ENCODE data around the gene ARMC9. TPM values are rescaled to one million over a fixed set of nuclear protein-coding genes. Genes with fewer than 3 reads are reported as not detected.
"Not testable (repeated sequence)": the region's sequence is repeated elsewhere in the genome, so short reads cannot be mapped to it uniquely, and the experiment has no call there.

ARMC9 gene
- total RNA-seq, 2 experiments from 2014 or later, result 0.50 to 0.55 TPM

GRCh38 chr2:231343006-231343710 lies 144.7 kb downstream of the ARMC9 start:
- H3K27me3 Mint-ChIP-seq, result peaks cover 34% of the 10 kb centered on the region
- H3K9me3 Mint-ChIP-seq, result no peaks in the 10 kb centered on the region
- CTCF ChIA-PET, result no interaction called here
- POLR2A ChIA-PET, result no interaction called here
- no peak overlapping the region for H3K4me3 Mint-ChIP-seq
- H3K27ac Mint-ChIP-seq, result no peak overlapping the region
- no peak for DNase-seq
- no peaks in the 10 kb centered on the region for H3K4me1 Mint-ChIP-seq
- no peaks in the 10 kb centered on the region for H3K36me3 Mint-ChIP-seq (ENCODE audit: low read depth)

- Mint-ChIP-seq H3K27me3 (peaks cover 41% of the 10 kb centered on the region), H3K4me3 (no peak overlapping the region), H3K27ac (no peak overlapping the region), H3K4me1 (no peaks in the 10 kb centered on the region), H3K36me3 (ENCODE audit: low read depth) (no peaks in the 10 kb centered on the region), H3K9me3 (no peaks in the 10 kb centered on the region)
- ChIA-PET CTCF (no interaction called here), POLR2A (no interaction called here)
- no peak for DNase-seq
These were observed 145.6 kb downstream of the ARMC9 start for GRCh38 chr2:231343988-231344387.

- H3K36me3 Mint-ChIP-seq (ENCODE audit: low read depth), result no peaks in the 10 kb centered on the region
- ChIA-PET CTCF (no interaction called here), POLR2A (no interaction called here)
- no peak overlapping the region for H3K27ac Mint-ChIP-seq
- no peak for DNase-seq
- H3K4me1 Mint-ChIP-seq, result no peaks in the 10 kb centered on the region
- H3K4me3 Mint-ChIP-seq, result no peak overlapping the region
- peaks cover 43% of the 10 kb centered on the region for H3K27me3 Mint-ChIP-seq
- no peaks in the 10 kb centered on the region for H3K9me3 Mint-ChIP-seq
These were observed 146.4 kb downstream of the ARMC9 start for GRCh38 chr2:231344851-231345250.

GRCh38 chr2:231347081-231347480 lies 148.7 kb downstream of the ARMC9 start:
- no peak for DNase-seq
- ChIA-PET POLR2A (no interaction called here), CTCF (interaction anchor here (0.7 kb wide), 1 partner anchor 48 kb away, joined by 3 read pairs; no protein-coding TSS in a partner anchor)
- no peak overlapping the region for H3K27ac Mint-ChIP-seq
- peaks cover 43% of the 10 kb centered on the region for H3K27me3 Mint-ChIP-seq
- H3K4me3 Mint-ChIP-seq, result no peak overlapping the region
- no peaks in the 10 kb centered on the region for H3K4me1 Mint-ChIP-seq
- no peaks in the 10 kb centered on the region for H3K9me3 Mint-ChIP-seq
- H3K36me3 Mint-ChIP-seq (ENCODE audit: low read depth), result no peaks in the 10 kb centered on the region

GRCh38 chr2:231347638-231348037 lies 149.2 kb downstream of the ARMC9 start:
- ChIA-PET POLR2A (no interaction called here), CTCF (interaction anchor here (0.7 kb wide), 1 partner anchor 49 kb away, joined by 3 read pairs; no protein-coding TSS in a partner anchor)
- H3K36me3 Mint-ChIP-seq (ENCODE audit: low read depth), result no peaks in the 10 kb centered on the region
- H3K27me3 Mint-ChIP-seq, result peaks cover 39% of the 10 kb centered on the region
- H3K4me3 Mint-ChIP-seq, result no peak overlapping the region
- DNase-seq, result no peak
- no peak overlapping the region for H3K27ac Mint-ChIP-seq
- H3K4me1 Mint-ChIP-seq, result no peaks in the 10 kb centered on the region
- H3K9me3 Mint-ChIP-seq, result no peaks in the 10 kb centered on the region

GRCh38 chr2:231348173-231348572 lies 149.7 kb downstream of the ARMC9 start:
- peaks cover 39% of the 10 kb centered on the region for H3K27me3 Mint-ChIP-seq
- POLR2A ChIA-PET, result no interaction called here
- no peaks in the 10 kb centered on the region for H3K4me1 Mint-ChIP-seq
- no peaks in the 10 kb centered on the region for H3K36me3 Mint-ChIP-seq (ENCODE audit: low read depth)
- CTCF ChIA-PET, result no interaction called here
- no peak for DNase-seq
- H3K4me3 Mint-ChIP-seq, result no peak overlapping the region
- no peaks in the 10 kb centered on the region for H3K9me3 Mint-ChIP-seq
- no peak overlapping the region for H3K27ac Mint-ChIP-seq

DNA sequence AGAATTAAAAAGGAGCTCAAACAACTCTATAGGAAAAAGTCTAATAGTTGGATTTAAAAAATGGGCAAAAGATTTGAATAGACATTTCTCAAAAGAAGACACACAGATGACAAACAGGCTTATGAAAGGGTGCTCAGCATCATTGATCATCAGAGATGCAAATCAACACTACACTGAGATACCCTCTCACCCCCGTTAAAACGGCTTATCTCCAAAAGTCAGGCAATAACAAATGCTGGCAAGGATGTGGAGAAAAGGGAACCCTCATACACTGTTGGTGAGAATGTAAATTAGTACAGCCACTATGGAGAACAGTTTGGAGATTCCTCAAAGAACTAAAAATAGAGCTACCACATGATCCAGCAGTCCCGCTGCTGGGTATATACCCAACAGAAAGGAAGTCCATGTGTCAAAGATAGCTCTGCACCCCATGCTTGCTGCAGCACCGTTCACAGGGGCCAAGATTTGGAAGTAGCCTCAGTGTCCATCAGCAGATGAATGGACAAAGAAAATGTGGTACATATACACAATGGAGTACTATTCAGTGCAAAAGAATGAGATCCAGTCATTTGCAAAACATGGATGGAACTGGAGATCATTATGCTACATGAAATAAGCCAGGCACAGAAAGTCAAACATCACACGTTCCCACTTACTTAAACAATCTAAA lies 150.4 kb downstream of the ARMC9 start:
- ChIA-PET POLR2A (no interaction called here), CTCF (no interaction called here)
- DNase-seq, result no peak
- no peaks in the 10 kb centered on the region for H3K9me3 Mint-ChIP-seq
- no peak overlapping the region for H3K4me3 Mint-ChIP-seq
- H3K27ac Mint-ChIP-seq, result no peak overlapping the region
- H3K36me3 Mint-ChIP-seq (ENCODE audit: low read depth), result no peaks in the 10 kb centered on the region
- no peaks in the 10 kb centered on the region for H3K4me1 Mint-ChIP-seq
- H3K27me3 Mint-ChIP-seq, result peaks cover 39% of the 10 kb centered on the region

DNA sequence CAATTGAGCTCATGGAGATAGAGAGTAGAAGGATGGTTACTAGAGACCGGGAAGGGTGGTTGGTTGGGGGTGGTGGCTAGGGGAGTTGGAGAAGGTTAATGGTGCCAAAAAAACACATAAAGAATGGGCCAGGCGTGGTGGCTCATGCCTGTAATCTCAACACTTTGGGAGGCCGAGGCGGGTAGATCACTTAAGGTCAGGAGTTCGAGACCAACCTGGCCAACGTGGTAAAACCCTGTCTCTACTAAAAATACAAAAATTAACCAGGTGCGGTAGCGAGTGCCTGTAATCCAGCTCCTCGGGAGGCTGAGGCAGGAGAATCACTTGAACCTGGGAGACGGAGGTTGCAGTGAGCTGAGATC lies 150.9 kb downstream of the ARMC9 start:
- H3K27me3 Mint-ChIP-seq, result peaks cover 36% of the 10 kb centered on the region
- H3K27ac Mint-ChIP-seq; H3K9me3 Mint-ChIP-seq; POLR2A ChIA-PET; H3K4me3 Mint-ChIP-seq; H3K36me3 Mint-ChIP-seq (ENCODE audit: low read depth); CTCF ChIA-PET; H3K4me1 Mint-ChIP-seq; DNase-seq: not testable (repeated sequence)

DNA sequence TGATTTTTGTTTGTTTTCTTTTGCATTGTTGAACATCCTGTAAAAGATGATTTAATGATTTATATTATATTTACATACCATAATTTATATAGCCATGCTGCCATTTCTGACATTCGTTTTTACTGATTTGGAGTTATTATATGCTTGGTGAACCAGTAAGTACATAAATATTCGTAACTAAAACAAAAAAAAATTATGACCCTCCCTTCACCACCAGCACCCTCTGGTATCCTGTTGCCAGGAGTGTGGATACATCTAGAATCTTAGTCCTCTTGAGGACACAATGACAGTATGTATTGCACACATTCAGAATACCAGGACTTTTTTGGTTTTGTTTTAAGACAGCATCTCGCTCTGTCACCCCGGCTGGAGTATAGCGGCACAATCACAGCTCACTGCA lies 153.2 kb downstream of the ARMC9 start:
- H3K4me1 Mint-ChIP-seq, result no peaks in the 10 kb centered on the region
- no peaks in the 10 kb centered on the region for H3K9me3 Mint-ChIP-seq
- CTCF ChIA-PET, result no interaction called here
- H3K4me3 Mint-ChIP-seq, result no peak overlapping the region
- no peak overlapping the region for H3K27ac Mint-ChIP-seq
- DNase-seq, result no peak
- peaks cover 23% of the 10 kb centered on the region for H3K27me3 Mint-ChIP-seq
- H3K36me3 Mint-ChIP-seq (ENCODE audit: low read depth), result no peaks in the 10 kb centered on the region
- POLR2A ChIA-PET, result no interaction called here

GRCh38 chr2:231353469-231353868 lies 155.0 kb downstream of the ARMC9 start:
- DNase-seq, result no peak
- Mint-ChIP-seq H3K27ac (no peak overlapping the region), H3K27me3 (peaks cover 8% of the 10 kb centered on the region), H3K9me3 (no peaks in the 10 kb centered on the region), H3K4me1 (no peaks in the 10 kb centered on the region), H3K36me3 (ENCODE audit: low read depth) (no peaks in the 10 kb centered on the region), H3K4me3 (no peak overlapping the region)
- ChIA-PET CTCF (no interaction called here), POLR2A (no interaction called here)

DNA sequence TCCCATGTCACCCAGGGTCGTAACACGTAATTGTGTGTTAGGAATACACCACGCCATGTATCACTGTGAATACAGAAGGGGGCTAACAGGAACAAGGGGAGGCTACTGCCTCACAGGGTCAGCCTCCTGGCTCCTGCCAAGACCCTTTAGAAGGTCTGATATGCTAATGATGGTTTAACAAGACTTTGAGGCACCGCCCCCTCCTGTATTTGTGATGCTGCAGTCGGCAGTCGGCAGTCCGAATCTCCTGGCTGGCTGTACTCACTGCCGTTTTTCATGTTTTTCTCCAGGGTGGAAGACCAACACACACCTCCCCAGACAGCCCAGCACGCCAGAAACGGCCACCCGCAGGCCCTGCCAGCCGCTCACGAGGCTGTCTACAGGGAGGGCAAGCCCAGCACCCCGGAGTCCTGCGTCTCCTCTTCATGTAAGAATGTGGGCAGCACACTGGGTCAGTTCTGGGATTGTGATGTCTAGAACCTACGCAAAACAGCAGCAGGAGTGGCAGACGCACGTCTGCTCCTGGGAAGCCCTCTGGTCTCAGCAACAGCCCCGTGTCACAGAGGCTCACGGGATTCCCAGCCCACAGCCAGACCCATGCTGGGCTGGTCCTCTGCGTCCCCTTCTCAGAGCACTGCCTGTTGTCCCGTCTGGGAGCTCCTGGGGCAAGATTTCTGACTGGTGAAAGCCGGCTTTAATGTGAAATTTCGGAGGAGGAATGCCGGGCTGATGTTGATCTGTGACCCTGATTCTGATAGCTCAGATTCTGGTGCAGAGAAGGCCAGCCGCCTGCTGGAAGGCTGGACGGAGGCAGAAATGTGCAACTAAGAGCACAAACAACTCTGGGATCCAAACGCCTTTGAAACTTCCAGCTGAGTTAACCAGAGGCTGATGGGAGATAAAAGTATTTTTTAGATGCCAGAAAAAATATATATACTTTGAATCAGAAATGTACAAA lies 157.4 kb downstream of the ARMC9 start:
- Mint-ChIP-seq H3K9me3 (no peaks in the 10 kb centered on the region), H3K4me1 (no peaks in the 10 kb centered on the region), H3K27me3 (peaks cover 2% of the 10 kb centered on the region), H3K27ac (no peak overlapping the region), H3K4me3 (no peak overlapping the region), H3K36me3 (ENCODE audit: low read depth) (no peaks in the 10 kb centered on the region)
- CTCF ChIA-PET, result no interaction called here
- POLR2A ChIA-PET, result no interaction called here
- no peak for DNase-seq

GRCh38 chr2:231356466-231356844 lies 158.0 kb downstream of the ARMC9 start:
- DNase-seq, result no peak
- Mint-ChIP-seq H3K9me3 (no peaks in the 10 kb centered on the region), H3K27ac (no peak overlapping the region), H3K27me3 (peaks cover 2% of the 10 kb centered on the region), H3K4me1 (peaks cover 2% of the 10 kb centered on the region), H3K4me3 (no peak overlapping the region), H3K36me3 (ENCODE audit: low read depth) (no peaks in the 10 kb centered on the region)
- CTCF ChIA-PET, result no interaction called here
- POLR2A ChIA-PET, result interaction anchor here (0.8 kb wide), 1 partner anchor 27 kb away, joined by 3 read pairs; no protein-coding TSS in a partner anchor

GRCh38 chr2:231357048-231357447 lies 158.6 kb downstream of the ARMC9 start:
- H3K4me1 Mint-ChIP-seq, result peaks cover 7% of the 10 kb centered on the region
- no peaks in the 10 kb centered on the region for H3K9me3 Mint-ChIP-seq
- peaks cover 2% of the 10 kb centered on the region for H3K27me3 Mint-ChIP-seq
- no peak overlapping the region for H3K27ac Mint-ChIP-seq
- ChIA-PET CTCF (no interaction called here), POLR2A (interaction anchor here (0.8 kb wide), 1 partner anchor 26 kb away, joined by 3 read pairs; no protein-coding TSS in a partner anchor)
- no peak for DNase-seq
- no peak overlapping the region for H3K4me3 Mint-ChIP-seq
- no peaks in the 10 kb centered on the region for H3K36me3 Mint-ChIP-seq (ENCODE audit: low read depth)

All from activated CD4-positive, alpha-beta memory T cell treated with anti-CD3 and anti-CD28 coated beads, Interleukin-2, amount 10 ng/mL, durations not matched to agents 7 days and 5 days (primary cell).